SU-DHL-6 (cell line): ENCODE results near the gene FAM13C.
A peak's percentile ranks its signal among the peaks of the same experiment; 100 is the strongest.

Experiments
- H2AFZ ChIP-seq: fragments of 200-600 bp; sonication (generic); 2 replicates; pipeline ENCODE4 v1.6.1; 2014; ENCODE audit warnings: low read depth, mild to moderate bottlenecking, moderate library complexity, mixed read lengths, antibody characterized with exemption, low read length; ENCODE audit not compliant: severe bottlenecking
- H3F3A ChIP-seq: fragments of 200-600 bp; shearing (Covaris generic); 2 replicates; pipeline ENCODE4 v1.6.0; 2016; ENCODE audit warnings: antibody characterized with exemption, mild to moderate bottlenecking; ENCODE audit not compliant: insufficient read depth
- H3K27ac ChIP-seq: fragments of 200-600 bp; sonication (generic); 2 replicates; pipeline ENCODE4 v1.5.1; 2016; ENCODE audit warnings: low read depth, mild to moderate bottlenecking, low read length, moderate library complexity, mixed read lengths
- H3K27me3 ChIP-seq: fragments of 200-600 bp; sonication (generic), shearing (Covaris generic); 2 replicates; pipeline ENCODE4 v1.6.0; 2014; ENCODE audit warnings: mild to moderate bottlenecking, low read length
- H3K36me3 ChIP-seq: fragments of 200-600 bp; sonication (generic); 2 replicates; pipeline ENCODE4 v1.6.1; 2014; ENCODE audit warnings: mild to moderate bottlenecking, low read length, mixed read lengths
- H3K4me2 ChIP-seq: fragments of 300-600, 200-600 bp; shearing (Covaris generic), sonication (generic); 2 replicates; pipeline ENCODE4 v1.6.0; 2014; ENCODE audit warnings: low read length, low read depth, mild to moderate bottlenecking; ENCODE audit not compliant: poor library complexity, severe bottlenecking
- H3K4me3 ChIP-seq: fragments of 200-600 bp; sonication (generic); 2 replicates; pipeline ENCODE4 v1.5.1; 2014; ENCODE audit warnings: antibody characterized with exemption, low read length, mild to moderate bottlenecking, mixed read lengths; ENCODE audit not compliant: insufficient read depth, poor library complexity, severe bottlenecking
- H3K79me2 ChIP-seq: fragments of 200-600 bp; sonication (generic); 2 replicates; pipeline ENCODE4 v1.6.1; 2014; ENCODE audit warnings: mild to moderate bottlenecking, low read length, moderate library complexity; ENCODE audit not compliant: insufficient read depth
- H3K9ac ChIP-seq: fragments of 200-600 bp; sonication (generic); 2 replicates; pipeline ENCODE4 v1.7.0; 2014; ENCODE audit warnings: mild to moderate bottlenecking, low read length
- H3K9me2 ChIP-seq: fragments of 200-600 bp; sonication (generic); replicated peaks from 2 replicates; pipeline ENCODE4 v1.6.1; 2014; ENCODE audit warnings: low read length; ENCODE audit not compliant: insufficient read depth
- H3K9me3 ChIP-seq: fragments of 200-600 bp; sonication (generic); 2 replicates; pipeline ENCODE4 v1.6.1; 2014; ENCODE audit warnings: low read length, mixed read lengths; ENCODE audit not compliant: insufficient read depth
- H4K20me1 ChIP-seq: fragments of 200-600 bp; sonication (generic); 2 replicates; pipeline ENCODE4 v1.6.1; 2014; ENCODE audit warnings: low read depth, mild to moderate bottlenecking, antibody characterized with exemption, low read length, moderate library complexity, mixed read lengths
- CTCF ChIP-seq: fragments of 200-600 bp; sonication (generic); IDR thresholded peaks from one replicate; pipeline ENCODE4 v1.5.1; 2017; ENCODE audit warnings: antibody characterized with exemption, mild to moderate bottlenecking, low read length, moderate library complexity; ENCODE audit not compliant: insufficient read depth, poor library complexity, severe bottlenecking
- EZH2phosphoT487 ChIP-seq: fragments of 200-600 bp; sonication (generic), shearing (Covaris generic); conservative IDR thresholded peaks from 2 replicates; pipeline ENCODE4 v1.6.1; 2018; ENCODE audit warnings: mild to moderate bottlenecking, antibody characterized with exemption, low read length, moderate library complexity, mixed read lengths

The FAM13C gene

GRCh38 chr10:59236064-59236697, 126.2 kb downstream of the FAM13C start:
- TF ChIP-seq EZH2phosphoT487 (no peak), CTCF (no peak)
- Histone ChIP-seq H3K4me3 (no peak overlapping the region), H3F3A (no peaks in the 10 kb centered on the region), H3K9me2 (no peaks in the 10 kb centered on the region), H3K27ac (no peak overlapping the region), H4K20me1 (no peaks in the 10 kb centered on the region), H3K9ac (no peak overlapping the region), H3K79me2 (no peaks in the 10 kb centered on the region), H3K9me3 (no peaks in the 10 kb centered on the region), H3K36me3 (no peaks in the 10 kb centered on the region), H3K27me3 (no peaks in the 10 kb centered on the region), H3K4me2 (no peak overlapping the region), H2AFZ (no peak overlapping the region)

- TF ChIP-seq EZH2phosphoT487 (no peak), CTCF (peak; percentile 71)
- no peak overlapping the region for H3K27ac ChIP-seq
- no peaks in the 10 kb centered on the region for H4K20me1 ChIP-seq
- no peak overlapping the region for H3K4me3 ChIP-seq
- H3F3A ChIP-seq: no peaks in the 10 kb centered on the region
- H3K4me2 ChIP-seq: no peak overlapping the region
- H3K36me3 ChIP-seq: no peaks in the 10 kb centered on the region
- H2AFZ ChIP-seq: peak overlapping the region; percentile 63
- no peaks in the 10 kb centered on the region for H3K79me2 ChIP-seq
- H3K27me3 ChIP-seq: no peaks in the 10 kb centered on the region
- H3K9me2 ChIP-seq: no peaks in the 10 kb centered on the region
- no peak overlapping the region for H3K9ac ChIP-seq
- no peaks in the 10 kb centered on the region for H3K9me3 ChIP-seq
Observed at GRCh38 chr10:59234816-59235429, 127.4 kb downstream of the FAM13C start.

GRCh38 chr10:59234194-59234593, 128.2 kb downstream of the FAM13C start:
- H3K27me3 ChIP-seq: no peaks in the 10 kb centered on the region
- no peaks in the 10 kb centered on the region for H3K79me2 ChIP-seq
- no peak for TF ChIP-seq EZH2phosphoT487
- TF ChIP-seq CTCF: no peak
- H3K9me2 ChIP-seq: no peaks in the 10 kb centered on the region
- H3K36me3 ChIP-seq: no peaks in the 10 kb centered on the region
- no peaks in the 10 kb centered on the region for H3K9me3 ChIP-seq
- H3K4me3 ChIP-seq: no peak overlapping the region
- no peaks in the 10 kb centered on the region for H3F3A ChIP-seq
- peak overlapping the region; percentile 63 for H2AFZ ChIP-seq
- H3K9ac ChIP-seq: no peak overlapping the region
- no peaks in the 10 kb centered on the region for H4K20me1 ChIP-seq
- H3K27ac ChIP-seq: no peak overlapping the region
- H3K4me2 ChIP-seq: no peak overlapping the region
